GM19023 (cell line): ENCODE data around the gene OR7C1.
"Not testable (repeated sequence)": the region's sequence is repeated elsewhere in the genome, so short reads cannot be mapped to it uniquely, and the experiment has no call there.

ENCODE experiments used
- ATAC-seq: cut with Tn5 transposase; IDR thresholded peaks from one replicate; pipeline ENCODE4 v1.9.1; 2021; ENCODE audit warnings: mild to moderate bottlenecking, moderate library complexity; ENCODE audit not compliant: unreplicated experiment

OR7C1 gene

DNA sequence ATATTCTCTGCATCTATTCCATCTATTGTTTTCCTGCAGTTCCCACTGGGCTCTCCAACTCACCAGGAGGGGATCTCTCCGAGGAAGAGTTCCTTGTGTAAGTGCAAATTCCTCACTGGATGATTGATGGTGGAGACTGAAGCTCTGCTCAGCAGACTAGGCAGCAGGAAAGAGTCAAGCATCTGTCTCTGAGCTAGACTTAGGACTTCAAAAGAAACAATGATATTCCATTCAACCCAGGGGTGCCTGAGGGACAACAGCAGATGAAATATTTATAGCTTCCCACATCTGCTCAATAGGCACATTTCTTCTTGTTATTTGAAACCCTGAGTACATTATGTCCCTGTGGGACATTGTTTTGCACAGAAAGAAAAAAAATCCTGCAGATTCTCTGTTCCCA lies at the start of gene OR7C1, which contains the start of gene OR7A5:
OR7C1 (minus strand) TSS at position 175 of the 400 bp plus-strand sequence. CDS start 35,049 bp downstream, outside the sequence.
OR7A5 (minus strand) TSS at position 175 of the 400 bp plus-strand sequence. CDS start 6,944 bp downstream, outside the sequence.
- no peak for ATAC-seq

DNA sequence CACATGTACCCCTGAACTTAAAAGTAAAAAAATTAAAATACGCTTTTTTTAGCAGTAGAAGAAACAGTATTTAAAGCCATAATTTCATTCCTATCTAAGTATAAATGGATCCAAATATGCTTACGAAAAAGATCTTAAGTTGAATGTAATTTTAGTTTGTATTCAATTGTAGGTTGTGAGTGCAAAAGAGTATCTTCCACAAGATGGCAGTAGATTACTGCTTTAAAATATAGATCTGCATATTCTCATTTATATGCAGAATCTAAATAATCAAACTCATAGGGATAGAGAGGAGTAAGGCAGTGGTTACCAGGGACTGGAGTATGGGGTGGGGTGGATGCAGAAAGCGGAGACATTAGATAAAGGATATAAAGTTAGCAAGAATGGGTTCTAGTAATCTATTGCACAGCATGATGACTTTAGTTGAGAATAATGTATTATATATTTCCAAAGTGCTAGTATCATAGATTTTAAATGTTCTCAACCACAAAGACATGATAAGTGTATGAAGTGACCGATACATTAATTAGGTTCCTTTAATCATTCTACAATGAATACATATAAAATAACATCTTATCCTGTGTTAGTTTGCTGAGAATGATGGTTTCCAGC lies 36.7 kb upstream of the OR7C1 start:
- ATAC-seq = no peak

- ATAC-seq = no peak
Observed at GRCh38 chr19:14868497-14868896, 33.5 kb upstream of the OR7C1 start.

- ATAC-seq = no peak
Observed at GRCh38 chr19:14848822-14849221, 13.8 kb upstream of the OR7C1 start, which contains the start of gene OR7A10. Gene OR7A10, minus strand, starts transcription at chr19:14848922. Its CDS starts 7,045 bp downstream, at chr19:14841877.

- no peak for ATAC-seq
Observed at GRCh38 chr19:14843578-14843977, 8.6 kb upstream of the OR7C1 start.

DNA sequence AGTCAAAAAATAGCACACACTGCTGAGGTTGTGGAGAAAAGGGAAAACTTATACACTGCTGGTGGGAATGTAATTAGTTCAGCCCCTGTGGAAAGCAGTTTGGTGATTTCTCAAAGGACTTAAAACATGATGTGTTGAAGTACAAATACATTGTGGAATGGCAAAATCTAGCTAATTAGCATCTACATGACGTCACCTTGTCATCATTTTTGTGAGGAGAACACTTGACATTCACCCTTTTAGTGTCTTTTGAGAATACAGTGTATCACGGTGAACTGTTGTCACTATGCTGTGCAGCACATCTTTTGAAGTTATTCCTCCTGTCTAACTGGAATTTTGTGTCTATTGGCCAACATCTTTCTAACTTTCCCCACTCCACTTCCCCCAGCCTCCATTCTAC lies 8.2 kb upstream of the OR7C1 start:
- ATAC-seq = no peak

DNA sequence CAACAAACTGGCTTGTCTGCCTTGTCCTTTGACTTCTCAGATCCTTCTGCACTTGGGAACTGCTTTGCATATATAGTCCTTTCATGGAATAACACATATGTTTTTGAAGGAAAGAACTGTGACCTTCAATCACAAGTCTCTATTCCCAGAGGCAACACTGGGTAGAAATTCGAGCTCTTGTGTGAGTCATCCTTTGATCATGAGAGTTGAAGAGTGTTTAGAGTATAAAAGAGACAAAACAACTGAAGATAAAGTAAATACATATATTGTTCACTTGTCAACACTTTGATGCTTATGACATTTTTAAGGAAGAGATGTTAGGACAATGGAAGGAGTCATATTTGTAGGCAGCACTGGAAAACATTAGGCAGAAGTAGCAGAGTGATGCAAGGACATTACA lies 5.2 kb upstream of the OR7C1 start:
- ATAC-seq = no peak

GRCh38 chr19:14837391-14837790 lies 2.4 kb upstream of the OR7C1 start:
- no peak for ATAC-seq

DNA sequence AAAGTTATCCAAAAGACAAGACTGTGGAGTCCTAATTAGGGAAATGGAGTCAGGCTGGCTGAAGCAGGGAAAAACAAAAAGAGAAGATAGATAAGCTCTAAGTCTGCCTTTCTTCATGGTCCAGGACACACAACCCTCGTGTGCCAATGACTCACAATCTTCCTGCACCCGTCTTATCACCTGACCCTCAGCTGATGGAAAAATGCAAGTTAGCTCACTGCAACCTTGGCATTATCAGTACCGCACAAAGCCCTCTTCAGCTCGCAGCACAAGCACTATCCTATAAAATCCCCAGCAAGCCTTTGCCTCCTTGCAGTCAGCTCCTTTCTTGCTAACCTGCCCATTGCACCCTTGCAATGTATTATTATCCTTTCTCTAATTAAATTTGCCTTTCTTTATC lies 4.3 kb downstream of the OR7C1 start:
- no peak for ATAC-seq

GRCh38 chr19:14826006-14826405 lies 9.0 kb downstream of the OR7C1 start:
- no peak for ATAC-seq

DNA sequence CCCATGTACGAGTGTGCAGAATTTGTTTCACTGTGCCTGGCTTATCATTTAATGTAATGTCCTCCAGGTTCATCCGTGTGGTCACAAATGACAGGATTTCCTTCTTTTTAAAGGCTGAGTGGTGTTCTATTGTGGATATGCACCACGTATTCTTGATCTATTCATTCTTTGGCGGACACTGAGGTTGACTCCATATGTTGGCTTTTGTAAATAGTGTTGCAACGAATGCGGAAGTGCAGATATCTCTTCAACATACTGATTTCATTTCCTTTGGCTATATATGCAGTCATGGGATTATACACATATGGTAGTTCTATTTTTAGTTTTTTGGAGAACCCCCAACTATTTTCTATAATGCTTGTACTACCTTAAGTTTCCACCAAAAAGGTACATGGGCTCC lies 13.0 kb downstream of the OR7C1 start:
- no peak for ATAC-seq

GRCh38 chr19:14818588-14818987 lies 16.4 kb downstream of the OR7C1 start:
- ATAC-seq = no peak

DNA sequence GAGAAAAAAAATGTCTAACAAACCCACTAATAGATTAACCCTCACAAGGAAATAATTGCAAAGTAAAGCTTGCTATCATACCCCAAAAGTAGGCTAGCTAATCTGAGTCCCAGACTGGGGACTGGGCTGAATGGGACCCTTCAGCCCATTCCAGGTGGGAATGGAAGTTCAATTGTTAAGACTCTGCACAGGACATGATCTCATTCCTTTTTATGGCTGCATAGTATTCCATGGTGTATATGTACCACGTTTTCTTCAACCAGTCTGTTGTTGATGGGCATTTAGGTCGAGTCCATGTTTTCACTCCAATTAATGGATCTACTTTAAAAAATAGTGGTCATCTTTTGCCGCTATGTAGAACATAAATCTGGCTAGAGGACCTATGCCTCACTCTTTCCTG lies 17.9 kb downstream of the OR7C1 start:
- no peak for ATAC-seq

DNA sequence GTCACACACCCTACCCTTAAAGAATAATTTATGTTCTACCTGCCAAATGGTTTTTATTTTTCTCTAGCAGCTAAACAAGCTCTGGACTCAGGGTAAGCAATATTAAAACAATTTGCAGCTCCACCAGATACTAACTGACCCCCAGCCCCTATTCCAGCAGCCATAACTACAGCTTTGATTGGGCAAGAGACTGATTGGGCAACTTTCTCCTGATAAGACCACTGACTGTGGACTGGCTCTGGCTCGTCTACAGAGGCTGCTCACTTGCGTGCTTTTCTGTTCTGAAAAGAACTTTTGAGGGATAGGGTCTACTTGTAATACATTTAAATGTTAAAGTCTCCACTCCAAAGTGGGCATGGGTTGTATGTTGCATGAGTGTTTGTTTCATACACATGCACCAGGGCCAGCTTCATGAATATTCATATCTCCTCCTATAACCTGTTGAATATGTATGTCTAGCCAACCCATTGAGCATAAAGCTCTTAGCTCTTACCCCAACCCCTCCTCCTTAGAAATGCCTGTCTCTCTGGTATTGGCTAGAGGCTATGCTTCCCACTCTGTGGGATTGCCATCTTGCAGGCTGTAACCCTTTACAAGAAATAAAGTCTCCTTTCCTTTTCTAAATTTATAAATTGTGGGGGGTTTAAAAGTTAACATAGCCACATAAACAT lies 19.9 kb downstream of the OR7C1 start:
- no peak for ATAC-seq

DNA sequence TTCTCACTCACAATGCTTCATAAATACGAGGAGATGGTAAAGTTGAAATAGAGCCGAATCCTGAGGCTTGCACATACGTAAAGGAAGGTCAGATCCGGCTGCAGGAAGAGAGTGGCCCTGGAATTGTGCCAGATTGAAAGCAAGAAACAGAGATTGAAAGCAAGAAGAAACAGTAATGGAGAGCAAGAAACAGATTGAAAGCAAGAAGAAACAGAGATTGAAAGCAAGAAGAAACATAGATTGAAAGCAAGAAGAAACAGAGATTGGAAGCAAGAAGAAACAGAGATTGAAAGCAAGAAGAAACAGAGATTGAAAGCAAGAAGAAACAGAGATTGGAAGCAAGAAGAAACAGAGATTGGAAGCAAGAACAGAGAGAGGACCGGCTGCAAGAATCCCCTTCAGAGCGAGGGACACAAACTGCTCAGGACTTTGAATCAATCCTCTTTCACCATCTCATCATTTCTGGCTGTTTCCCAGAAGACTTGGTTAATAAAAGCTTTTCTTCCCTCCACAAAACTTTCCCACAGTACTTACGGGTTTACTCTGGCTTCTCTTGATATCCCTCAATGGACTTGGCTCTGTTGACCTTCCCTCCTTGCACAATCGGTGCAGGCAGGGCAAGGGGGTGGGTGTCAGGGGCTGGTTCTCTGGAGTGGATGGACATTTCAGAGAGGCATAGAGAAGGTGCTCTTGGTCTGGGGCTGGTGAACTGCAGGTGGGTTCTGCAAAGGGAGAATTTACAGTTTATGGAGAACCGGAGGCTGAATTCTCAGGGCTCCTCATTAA lies 25.5 kb downstream of the OR7C1 start:
- no peak for ATAC-seq

DNA sequence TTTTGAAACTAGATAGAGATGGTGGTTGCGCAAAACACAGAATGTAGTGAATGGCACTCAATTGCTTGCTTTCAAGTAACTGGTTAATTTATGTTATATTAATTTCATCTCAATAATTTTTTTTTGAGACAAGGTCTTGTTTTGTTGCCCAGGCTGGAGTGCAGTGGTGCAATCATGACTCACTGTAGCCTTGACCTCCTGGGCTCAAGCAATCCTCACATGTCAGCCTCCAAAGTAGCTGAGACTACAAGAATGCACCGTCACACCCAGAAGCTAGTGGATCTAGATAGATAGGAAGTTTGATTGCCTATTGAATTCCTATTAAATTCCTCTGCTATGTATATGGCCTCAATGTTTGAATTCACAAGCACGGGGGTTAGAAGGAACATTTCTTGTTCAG lies 30.2 kb downstream of the OR7C1 start:
- no peak for ATAC-seq

DNA sequence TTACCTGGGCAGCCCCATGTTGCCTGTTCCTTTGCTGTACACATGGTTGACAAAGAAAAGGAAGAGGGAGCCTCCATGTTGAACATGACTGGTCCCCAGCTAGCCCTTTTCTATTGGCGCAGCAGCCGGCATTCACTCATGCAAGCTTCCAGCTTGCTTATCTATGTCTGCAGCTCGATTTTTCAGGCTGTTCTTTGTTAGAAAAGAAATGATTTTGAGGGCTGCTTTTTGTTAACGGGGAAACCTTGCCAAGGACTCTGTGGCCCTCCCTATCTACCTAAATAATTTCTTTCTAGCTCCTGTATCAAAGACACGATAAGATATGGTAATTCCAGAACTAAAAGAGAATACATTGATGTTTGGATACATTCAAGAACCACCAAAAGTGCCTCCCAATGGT lies 36.2 kb downstream of the OR7C1 start:
- no peak for ATAC-seq

DNA sequence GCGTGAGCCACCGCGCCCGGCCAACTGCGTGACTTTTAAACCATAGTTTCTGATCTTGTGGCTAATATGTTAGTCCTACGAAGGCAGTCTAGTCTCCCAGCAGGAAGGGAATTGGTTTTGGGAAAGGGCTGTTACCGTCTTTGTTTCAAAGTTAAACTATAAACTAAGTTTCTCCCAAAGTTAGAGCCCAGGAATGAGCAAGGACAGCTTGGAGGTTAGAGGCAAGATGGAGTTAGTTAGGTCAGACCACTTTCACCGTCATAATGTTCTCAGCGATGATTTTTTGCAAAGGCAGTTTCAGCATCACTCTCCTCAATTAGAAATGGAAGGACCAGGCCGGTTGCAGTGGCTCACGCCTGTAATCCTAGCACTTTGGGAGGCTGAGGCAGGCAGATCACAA lies 39.0 kb downstream of the OR7C1 start:
- ATAC-seq = no peak

DNA sequence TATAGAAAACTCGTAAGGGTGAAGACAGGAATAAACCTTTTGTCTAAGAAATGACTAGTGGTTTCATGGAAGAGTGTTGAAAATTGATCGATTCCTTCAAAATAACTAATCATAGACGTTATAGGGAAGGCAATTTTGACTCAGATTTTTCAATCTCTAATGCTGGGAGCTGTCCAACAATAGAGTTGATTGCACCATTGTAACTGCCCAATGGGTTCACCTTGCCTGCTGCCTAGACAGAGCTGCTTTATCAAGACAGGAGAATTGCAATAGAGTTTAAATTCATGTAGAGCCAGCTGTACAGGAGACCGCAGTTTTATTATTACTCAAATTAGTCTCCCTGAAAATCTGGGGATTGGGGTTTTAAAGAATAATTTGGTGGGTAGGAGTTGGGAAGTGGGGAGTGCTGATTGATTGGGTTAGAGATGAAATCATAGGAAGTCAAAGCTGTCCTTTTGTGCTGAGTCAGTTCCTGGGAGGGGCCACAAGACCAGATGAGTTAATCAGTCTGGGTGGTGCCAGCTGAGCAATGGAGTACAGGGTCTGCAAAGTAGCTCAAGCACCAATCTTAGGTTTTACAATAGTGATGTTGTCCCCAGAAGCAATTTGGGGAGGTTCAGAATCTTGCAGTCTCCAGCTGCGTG lies 39.8 kb downstream of the OR7C1 start:
- no peak for ATAC-seq

GRCh38 chr19:14792250-14792649 lies 42.7 kb downstream of the OR7C1 start:
- ATAC-seq = not testable (repeated sequence)

- no peak for ATAC-seq
Observed at GRCh38 chr19:14786421-14786851, 48.5 kb downstream of the OR7C1 start.
